HepG2 (cell line): ENCODE data around the gene CTNNA3. TPM values are rescaled to one million over a fixed set of nuclear protein-coding genes. Genes with fewer than 3 reads are reported as not detected.

Source experiments
- ATAC-seq: fragments of 200-7000 bp; cut with Tn5 transposase; 3 replicates; pipeline ENCODE4 v1.9.1; 2020; ENCODE audit warnings: mild to moderate bottlenecking, moderate library complexity
- BruUV-seq: library from RNA; stranded (reverse); fragments of 400-500 nt; replicated peaks from 2 replicates; lab custom pipeline; 2021; lab: Mats Ljungman, UMichigan
- CTCF ChIA-PET: fragments of 300-600 bp; formaldehyde crosslinking; extraction: SDS; loops from one replicate; lab custom pipeline; 2021; ENCODE audit warnings: low total read pairs, inconsistent platforms, low intra/inter-chr PET ratio; lab: Yijun Ruan, JAX
- POLR2A ChIA-PET: fragments of 350-600 bp; sonication (Branson Sonifier 250); formaldehyde crosslinking; loops from one replicate; lab custom pipeline; 2020; ENCODE audit warnings: antibody characterized with exemption, inconsistent platforms; lab: Yijun Ruan, JAX
- DNase-seq: peaks from one replicate; pipeline ENCODE4 v3.0.0-alpha.2; 2015; ENCODE audit warnings: low spot score
- FAIRE-seq: peaks from 3 replicates; lab custom pipeline; 2011; peaks lifted over from hg19 to GRCh38; lab: Jason Lieb, UNC
- H2AFZ ChIP-seq: one replicate; pipeline ENCODE4 v1.6.1; 2011; ENCODE audit warnings: low read length, inconsistent platforms
- H3K27ac ChIP-seq: fragments of 300-600 bp; 3 replicates; pipeline ENCODE4 v1.8.0; 2011; ENCODE audit warnings: mixed run types, mild to moderate bottlenecking, mixed read lengths, low read length, inconsistent platforms; ENCODE audit not compliant: insufficient read depth; ENCODE audit errors: extremely low read length
- H3K27me3 ChIP-seq, 2 experiments: fragments of 200-600 bp in 1 of 2; 2 replicates in 1 of 2; 3 replicates in 1 of 2; pipeline versions ENCODE4 v1.6.0 to v1.8.0; 2011; ENCODE audit warnings: low read length in 2 of 2, mild to moderate bottlenecking in 2 of 2, moderate library complexity in 2 of 2, inconsistent platforms in 1 of 2; ENCODE audit not compliant: insufficient read depth in 2 of 2, control insufficient read depth in 1 of 2
- H3K36me3 ChIP-seq, 2 experiments: fragments of 200-600 bp in 1 of 2; replicated peaks in 1 of 2; 2 replicates in 1 of 2; 3 replicates in 1 of 2; pipeline versions ENCODE4 v1.5.1 to v1.8.0; 2011; ENCODE audit warnings: low read length in 2 of 2, inconsistent platforms in 1 of 2; ENCODE audit not compliant: insufficient read depth in 2 of 2, control insufficient read depth in 1 of 2
- H3K4me1 ChIP-seq: 2 replicates; pipeline ENCODE4 v1.5.1; 2012; ENCODE audit warnings: low read length, inconsistent platforms; ENCODE audit not compliant: insufficient read depth
- H3K4me2 ChIP-seq: 2 replicates; pipeline ENCODE4 v1.6.0; 2011; ENCODE audit warnings: low read depth, low read length, inconsistent platforms
- H3K4me3 ChIP-seq, 3 experiments: fragments of 200-600 bp in 1 of 3; sonication (generic), shearing (Covaris generic) in 1 of 3; replicated peaks in 1 of 3; 2 replicates each; pipeline ENCODE4 v1.5.1; 2011 to 2016; ENCODE audit warnings: low read length in 3 of 3, inconsistent platforms in 2 of 3, low read depth in 2 of 3, mild to moderate bottlenecking in 2 of 3, control low read depth in 1 of 3, mixed read lengths in 1 of 3; ENCODE audit not compliant: insufficient read depth in 1 of 3
- H3K79me2 ChIP-seq: one replicate; pipeline ENCODE4 v1.6.1; 2011; ENCODE audit warnings: low read length, inconsistent platforms; ENCODE audit not compliant: insufficient read depth
- H3K9ac ChIP-seq: 2 replicates; pipeline ENCODE4 v1.6.0; 2011; ENCODE audit warnings: mild to moderate bottlenecking, low read depth, low read length, inconsistent platforms; ENCODE audit not compliant: insufficient read depth
- H3K9me3 ChIP-seq: 2 replicates; pipeline ENCODE4 v1.5.1; 2012; ENCODE audit warnings: mild to moderate bottlenecking, low read length
- H4K20me1 ChIP-seq: 2 replicates; pipeline ENCODE4 v1.6.0; 2011; ENCODE audit warnings: inconsistent platforms, mild to moderate bottlenecking, low read length, moderate library complexity; ENCODE audit not compliant: insufficient read depth
- DRAP1 ChIP-seq: IDR thresholded peaks from 2 replicates; pipeline ENCODE4 v1.6.1; 2016; ENCODE audit warnings: missing genetic modification reagents, missing compliant biosample characterization
- HOXD1 ChIP-seq: sonication (generic); formaldehyde crosslinking; IDR thresholded peaks from 2 replicates; pipeline ENCODE4 v1.5.0; 2020; ENCODE audit warnings: missing genetic modification reagents
- NR1H2 ChIP-seq: sonication (generic); formaldehyde crosslinking; IDR thresholded peaks from 2 replicates; pipeline ENCODE4 v1.8.1; 2022; ENCODE audit warnings: low read depth, missing genetic modification reagents, borderline replicate concordance
- PRDM10 ChIP-seq: sonication (generic); formaldehyde crosslinking; IDR thresholded peaks from 2 replicates; pipeline ENCODE4 v1.4.0; 2020; ENCODE audit warnings: low read depth, missing genetic modification reagents
- WGBS: methylation state at CpG from one replicate; pipeline ENCODE4 v1.1.6; 2017; ENCODE audit warnings: low lambda C conversion rate; 5-methylcytosine and 5-hydroxymethylcytosine counted together
- in situ Hi-C: cut with HindIII; loops from 2 replicates; pipeline ENCODE4 v1.10.0; 2017; ENCODE audit warnings: low pct_unique_long_range_greater_than_20kb; ENCODE audit not compliant: extremely low pct_ligation_motif_present
- intact Hi-C: fragments of 100-400 bp; cut with micrococcal nuclease; formaldehyde crosslinking; loops from one replicate; pipeline ENCODE4 v1.10.0; 2022; ENCODE audit not compliant: unreplicated experiment
- polyA plus RNA-seq, 8 experiments: library from polyadenylated mRNA; depleted of rRNA in 3 of 8; stranded (reverse) in 7 of 8; unstranded in 1 of 8; fragments of >200 nt; fragmentation: Illumina TruSeq in 4 of 8; extraction: Trizol in 4 of 8; gene quantifications; 2 replicates each; pipeline versions ENCODE4 v1.2.1 to v1.2.3, GENCODE V29; 2011 to 2016; ENCODE audit warnings: low read depth in 4 of 8, missing spikeins in 1 of 8, mixed read lengths in 1 of 8; ENCODE audit not compliant: insufficient read depth in 1 of 8
- total RNA-seq, 5 experiments: library from RNA; depleted of rRNA; stranded (reverse); fragments of >200 nt; fragmentation: Illumina TruSeq; extraction: Trizol; gene quantifications; 2 replicates each; pipeline ENCODE4 v1.2.3, GENCODE V29; 2016; ENCODE audit warnings: low read depth in 1 of 5
- TF ChIP-seq, protein P1 (sequence below), 2 experiments: sonication (generic) in 1 of 2; formaldehyde crosslinking in 1 of 2; IDR thresholded peaks; 2 replicates each; pipeline versions ENCODE4 v1.6.1 to v1.9.0; 2014 to 2022; ENCODE audit warnings: antibody characterized with exemption in 1 of 2, borderline replicate concordance in 1 of 2, inconsistent platforms in 1 of 2, low read depth in 1 of 2, missing genetic modification reagents in 1 of 2
- TF ChIP-seq, protein P2 (sequence below): sonication (generic); formaldehyde crosslinking; IDR thresholded peaks from 2 replicates; pipeline ENCODE4 v1.5.0; 2020; ENCODE audit warnings: missing genetic modification reagents

CTNNA3 gene
- total and polyA plus RNA-seq, 2 of the 13 experiments (the other 11 are each of a cell fraction or from before 2014, with no cell fraction given), result not detected

- TF ChIP-seq, protein P1, sequence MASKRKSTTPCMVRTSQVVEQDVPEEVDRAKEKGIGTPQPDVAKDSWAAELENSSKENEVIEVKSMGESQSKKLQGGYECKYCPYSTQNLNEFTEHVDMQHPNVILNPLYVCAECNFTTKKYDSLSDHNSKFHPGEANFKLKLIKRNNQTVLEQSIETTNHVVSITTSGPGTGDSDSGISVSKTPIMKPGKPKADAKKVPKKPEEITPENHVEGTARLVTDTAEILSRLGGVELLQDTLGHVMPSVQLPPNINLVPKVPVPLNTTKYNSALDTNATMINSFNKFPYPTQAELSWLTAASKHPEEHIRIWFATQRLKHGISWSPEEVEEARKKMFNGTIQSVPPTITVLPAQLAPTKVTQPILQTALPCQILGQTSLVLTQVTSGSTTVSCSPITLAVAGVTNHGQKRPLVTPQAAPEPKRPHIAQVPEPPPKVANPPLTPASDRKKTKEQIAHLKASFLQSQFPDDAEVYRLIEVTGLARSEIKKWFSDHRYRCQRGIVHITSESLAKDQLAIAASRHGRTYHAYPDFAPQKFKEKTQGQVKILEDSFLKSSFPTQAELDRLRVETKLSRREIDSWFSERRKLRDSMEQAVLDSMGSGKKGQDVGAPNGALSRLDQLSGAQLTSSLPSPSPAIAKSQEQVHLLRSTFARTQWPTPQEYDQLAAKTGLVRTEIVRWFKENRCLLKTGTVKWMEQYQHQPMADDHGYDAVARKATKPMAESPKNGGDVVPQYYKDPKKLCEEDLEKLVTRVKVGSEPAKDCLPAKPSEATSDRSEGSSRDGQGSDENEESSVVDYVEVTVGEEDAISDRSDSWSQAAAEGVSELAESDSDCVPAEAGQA (IDR thresholded peaks at IDR 0.05; ENCODE audit: low read depth), result no peak
- TF ChIP-seq, protein P1 (CRISPR knock-in tag; IDR thresholded peaks at IDR 0.05; ENCODE audit: borderline replicate concordance), result no peak
Observed at GRCh38 chr10:67520924-67521520, 175.0 kb downstream of the CTNNA3 start (continued).

- Histone ChIP-seq H3K4me3 (no peak overlapping the region), H3K9ac (no peak overlapping the region), H3K27ac (no peak overlapping the region), H3K4me1 (no peaks in the 10 kb centered on the region), H2AFZ (no peak overlapping the region), H4K20me1 (no peaks in the 10 kb centered on the region), H3K9me3 (no peaks in the 10 kb centered on the region), H3K4me2 (no peak overlapping the region), H3K79me2 (no peaks in the 10 kb centered on the region), H3K36me3 (no peaks in the 10 kb centered on the region), H3K27me3 (no peaks in the 10 kb centered on the region)
- POLR2A ChIA-PET, result no interaction called here
- no peak for FAIRE-seq
- 0% methylated on average over 2 of the region's 2 CpGs for WGBS
- in situ Hi-C loops, result no loop called here
- no peak for DNase-seq
- CTCF ChIA-PET, result interaction anchor here (1.5 kb wide), 1 partner anchor 1304 kb away, joined by 3 read pairs; no protein-coding TSS in a partner anchor
- intact Hi-C loops, result no loop called here
- no TSS peak for BruUV-seq
- no peak for ATAC-seq
- TF ChIP-seq HOXD1 (no peak), DRAP1 (no peak), PRDM10 (CRISPR knock-in tag) (no peak), NR1H2 (CRISPR knock-in tag) (no peak)
- TF ChIP-seq, protein P2, sequence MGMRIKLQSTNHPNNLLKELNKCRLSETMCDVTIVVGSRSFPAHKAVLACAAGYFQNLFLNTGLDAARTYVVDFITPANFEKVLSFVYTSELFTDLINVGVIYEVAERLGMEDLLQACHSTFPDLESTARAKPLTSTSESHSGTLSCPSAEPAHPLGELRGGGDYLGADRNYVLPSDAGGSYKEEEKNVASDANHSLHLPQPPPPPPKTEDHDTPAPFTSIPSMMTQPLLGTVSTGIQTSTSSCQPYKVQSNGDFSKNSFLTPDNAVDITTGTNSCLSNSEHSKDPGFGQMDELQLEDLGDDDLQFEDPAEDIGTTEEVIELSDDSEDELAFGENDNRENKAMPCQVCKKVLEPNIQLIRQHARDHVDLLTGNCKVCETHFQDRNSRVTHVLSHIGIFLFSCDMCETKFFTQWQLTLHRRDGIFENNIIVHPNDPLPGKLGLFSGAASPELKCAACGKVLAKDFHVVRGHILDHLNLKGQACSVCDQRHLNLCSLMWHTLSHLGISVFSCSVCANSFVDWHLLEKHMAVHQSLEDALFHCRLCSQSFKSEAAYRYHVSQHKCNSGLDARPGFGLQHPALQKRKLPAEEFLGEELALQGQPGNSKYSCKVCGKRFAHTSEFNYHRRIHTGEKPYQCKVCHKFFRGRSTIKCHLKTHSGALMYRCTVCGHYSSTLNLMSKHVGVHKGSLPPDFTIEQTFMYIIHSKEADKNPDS, result no peak
Observed at GRCh38 chr10:67519434-67519833, 176.6 kb downstream of the CTNNA3 start.
